Activated T-cell treated with anti-CD3 and anti-CD28 coated beads for 48 hours (primary cell): ENCODE data around the gene PRKAG2.

Experiments
- DNase-seq: peaks from one replicate; pipeline ENCODE4 v3.0.0-alpha.2; 2020; ENCODE audit warnings: low read depth

Gene PRKAG2

GRCh38 chr7:151621961-151622360 is 255.0 kb downstream of the PRKAG2 start:
- DNase-seq: no peak

- no peak for DNase-seq
Measured at GRCh38 chr7:151616443-151617213, 260.3 kb downstream of the PRKAG2 start.

GRCh38 chr7:151615784-151616183 is 261.1 kb downstream of the PRKAG2 start:
- no peak for DNase-seq

- DNase-seq: no peak
Measured at GRCh38 chr7:151615058-151615457, 261.9 kb downstream of the PRKAG2 start.

GRCh38 chr7:151614019-151614418 is 262.9 kb downstream of the PRKAG2 start:
- DNase-seq: no peak

- no peak for DNase-seq
Measured at GRCh38 chr7:151611878-151612277, 265.0 kb downstream of the PRKAG2 start.

GRCh38 chr7:151611041-151611440 is 265.9 kb downstream of the PRKAG2 start:
- no peak for DNase-seq

- DNase-seq: no peak
Measured at GRCh38 chr7:151608031-151608551, 268.8 kb downstream of the PRKAG2 start.

- DNase-seq: no peak
Measured at GRCh38 chr7:151607464-151607867, 269.4 kb downstream of the PRKAG2 start.

- no peak for DNase-seq
Measured at GRCh38 chr7:151603951-151604350, 273.0 kb downstream of the PRKAG2 start.

GRCh38 chr7:151601521-151602305 is 275.2 kb downstream of the PRKAG2 start:
- no peak for DNase-seq

GRCh38 chr7:151600331-151600730 is 276.6 kb downstream of the PRKAG2 start:
- no peak for DNase-seq

GRCh38 chr7:151599401-151600227 is 277.3 kb downstream of the PRKAG2 start:
- DNase-seq: peak; percentile 6

- no peak for DNase-seq
Measured at GRCh38 chr7:151597541-151598444, 279.1 kb downstream of the PRKAG2 start.

- DNase-seq: no peak
Measured at GRCh38 chr7:151595702-151596350, 281.1 kb downstream of the PRKAG2 start.

- no peak for DNase-seq
Measured at GRCh38 chr7:151592868-151593486, 283.9 kb downstream of the PRKAG2 start.

- DNase-seq: no peak
Measured at GRCh38 chr7:151592330-151592729, 284.6 kb downstream of the PRKAG2 start.

- DNase-seq: no peak
Measured at GRCh38 chr7:151591866-151592265, 285.0 kb downstream of the PRKAG2 start.

GRCh38 chr7:151590850-151591771 is 285.8 kb downstream of the PRKAG2 start:
- no peak for DNase-seq
